Tongue (tissue), 2 donors: ENCODE measurements around the gene CERS4. TPM values are rescaled to one million over a fixed set of nuclear protein-coding genes. Genes with fewer than 3 reads are reported as not detected.
"Not testable (repeated sequence)": the region's sequence is repeated elsewhere in the genome, so short reads cannot be mapped to it uniquely, and the experiment has no call there.

Experiments
- DNase-seq: peaks from one replicate; pipeline ENCODE4 v3.0.0-alpha.2; 2015
- total RNA-seq: library from RNA; depleted of rRNA; stranded (reverse); fragments of >200 nt; gene quantifications from one replicate; pipeline ENCODE4 v1.2.3, GENCODE V29; 2014

CERS4 gene
- total RNA-seq, 1 donor from 2014 or later, result 41.0 TPM

DNA sequence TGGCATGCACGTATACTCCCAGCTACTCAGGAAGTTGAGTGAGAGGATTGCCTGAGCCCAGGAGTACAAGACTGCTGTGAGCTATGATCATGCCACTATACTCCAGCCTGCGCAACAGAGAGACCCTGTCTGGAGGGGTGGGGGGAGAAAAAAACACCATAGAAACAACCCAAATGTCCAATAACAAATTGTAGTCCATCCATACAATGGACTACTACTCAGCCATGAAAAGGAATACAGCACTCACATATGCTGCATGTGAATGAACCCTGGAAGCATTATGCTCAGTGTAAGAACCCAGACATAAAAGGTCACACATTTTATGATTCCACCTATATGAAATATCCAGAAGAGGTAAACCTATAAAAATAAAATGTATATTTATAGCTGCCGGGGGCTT, 56.7 kb downstream of the CERS4 start:
- DNase-seq, result no peak

DNA sequence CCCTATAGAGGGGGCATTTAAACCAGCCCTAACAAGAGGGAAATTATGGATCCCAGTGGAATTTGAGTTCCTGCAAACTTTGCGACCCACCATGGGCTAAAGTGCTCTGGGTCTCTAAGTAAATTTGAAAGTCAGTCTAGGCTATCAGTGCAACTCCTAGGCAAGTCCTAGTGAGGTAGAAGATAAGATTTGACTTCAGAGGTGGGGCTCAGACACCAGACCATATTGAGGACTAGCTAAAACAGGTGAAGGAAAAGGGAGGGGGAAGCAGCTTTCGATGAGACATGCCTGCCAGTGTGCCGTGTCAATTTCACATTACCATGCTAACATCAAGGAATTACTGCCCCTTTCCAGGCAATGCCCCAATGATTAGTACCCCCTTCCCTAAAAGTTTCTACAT, 60.6 kb downstream of the CERS4 start:
- no peak for DNase-seq

DNA sequence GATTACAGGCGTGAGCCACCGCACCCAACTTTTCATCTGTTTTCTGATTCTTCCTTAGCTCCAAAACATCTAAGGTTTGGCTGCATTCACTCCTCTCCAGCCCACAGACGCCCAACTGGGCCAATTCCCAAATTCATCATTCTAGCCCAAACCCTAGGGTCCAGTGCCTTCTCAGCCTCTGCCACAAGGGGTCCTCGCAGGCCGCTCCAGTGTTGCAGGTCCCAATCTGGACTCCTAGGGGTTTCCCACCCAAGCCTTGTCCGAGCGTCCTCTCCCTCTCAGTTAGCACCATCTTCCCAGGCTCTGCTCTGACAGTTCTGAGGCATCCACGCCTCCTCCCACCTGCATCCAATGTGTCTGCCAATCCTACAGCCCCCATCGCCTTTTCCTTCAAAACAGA, 67.3 kb downstream of the CERS4 start:
- not testable (repeated sequence) for DNase-seq

DNA sequence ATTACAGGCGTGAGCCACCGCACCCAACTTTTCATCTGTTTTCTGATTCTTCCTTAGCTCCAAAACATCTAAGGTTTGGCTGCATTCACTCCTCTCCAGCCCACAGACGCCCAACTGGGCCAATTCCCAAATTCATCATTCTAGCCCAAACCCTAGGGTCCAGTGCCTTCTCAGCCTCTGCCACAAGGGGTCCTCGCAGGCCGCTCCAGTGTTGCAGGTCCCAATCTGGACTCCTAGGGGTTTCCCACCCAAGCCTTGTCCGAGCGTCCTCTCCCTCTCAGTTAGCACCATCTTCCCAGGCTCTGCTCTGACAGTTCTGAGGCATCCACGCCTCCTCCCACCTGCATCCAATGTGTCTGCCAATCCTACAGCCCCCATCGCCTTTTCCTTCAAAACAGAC, 82.2 kb downstream of the CERS4 start:
- not testable (repeated sequence) for DNase-seq

DNA sequence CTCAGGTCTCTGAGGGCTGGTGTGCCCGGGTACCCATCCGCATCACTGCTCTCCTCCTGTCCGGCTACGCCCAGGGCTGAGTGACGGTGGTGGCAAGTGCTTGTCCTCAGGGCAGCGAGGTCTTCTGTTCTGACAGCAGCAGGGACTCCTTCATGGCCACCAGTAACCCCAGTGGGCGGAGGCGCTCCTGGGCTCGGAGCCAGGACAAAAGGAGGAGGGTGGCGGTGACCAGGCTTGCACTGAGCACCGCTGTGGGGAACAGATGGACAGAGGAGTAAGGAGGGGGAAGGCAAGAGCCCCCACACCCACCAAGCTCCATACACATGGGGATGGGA, 93.2 kb downstream of the CERS4 start:
- DNase-seq, result peak; percentile 45

DNA sequence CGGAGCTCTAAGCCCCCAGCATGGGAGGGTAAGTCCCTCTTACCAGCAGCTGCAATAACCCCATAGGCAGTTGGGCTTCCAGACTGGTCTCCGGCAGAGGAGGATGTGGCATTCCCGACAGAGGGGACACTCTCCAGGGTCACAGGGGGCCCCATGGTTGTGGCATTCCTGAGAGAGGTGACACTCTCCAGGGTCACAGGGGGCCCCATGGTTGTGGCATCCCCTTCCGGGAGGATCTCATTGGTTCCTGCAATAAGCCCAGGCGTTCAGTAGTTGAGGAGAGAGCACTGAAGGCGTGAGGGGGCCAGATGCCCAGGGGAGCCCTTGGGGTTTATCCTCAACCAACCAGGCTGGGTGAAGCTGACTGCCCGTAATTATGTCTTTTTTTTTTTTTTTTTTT, 93.6 kb downstream of the CERS4 start:
- no peak for DNase-seq

DNA sequence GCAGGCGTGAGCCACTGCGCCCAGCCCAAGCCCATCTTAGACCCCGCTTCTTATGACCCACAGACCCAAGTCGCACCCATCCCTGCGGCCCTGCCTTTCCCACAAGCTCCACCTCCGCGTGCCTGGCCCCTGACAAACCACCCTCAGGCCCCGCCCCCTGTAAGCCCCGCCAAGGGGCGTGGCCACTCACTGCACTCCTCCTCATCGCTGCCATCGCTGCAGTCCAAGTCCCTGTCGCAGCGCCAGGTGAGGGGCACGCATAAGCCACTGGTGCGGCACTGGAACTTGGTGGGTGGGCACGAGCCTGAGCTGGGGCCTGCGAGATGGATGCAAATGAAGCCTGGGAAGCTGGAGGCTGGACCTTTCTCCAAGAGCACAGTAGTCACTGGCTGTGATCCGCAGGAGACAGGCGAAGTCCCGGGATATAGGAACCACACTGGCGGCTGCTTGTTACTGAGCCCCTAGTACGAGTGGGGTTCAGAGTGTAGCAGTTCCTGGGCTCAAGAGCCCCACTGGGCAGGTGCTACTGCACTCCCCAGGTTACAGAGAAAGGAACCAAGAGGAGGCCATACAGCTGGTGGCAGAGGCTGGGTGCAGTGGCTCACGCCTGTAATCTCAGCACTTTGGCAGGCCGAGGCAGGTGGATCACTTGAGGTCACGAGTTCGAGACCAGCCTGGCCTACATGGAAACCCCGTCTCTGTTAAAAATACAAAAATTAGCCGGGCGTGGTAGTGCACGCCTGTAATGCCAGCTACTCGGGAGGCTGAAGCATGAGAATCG, 95.9 kb downstream of the CERS4 start:
- DNase-seq, result no peak

DNA sequence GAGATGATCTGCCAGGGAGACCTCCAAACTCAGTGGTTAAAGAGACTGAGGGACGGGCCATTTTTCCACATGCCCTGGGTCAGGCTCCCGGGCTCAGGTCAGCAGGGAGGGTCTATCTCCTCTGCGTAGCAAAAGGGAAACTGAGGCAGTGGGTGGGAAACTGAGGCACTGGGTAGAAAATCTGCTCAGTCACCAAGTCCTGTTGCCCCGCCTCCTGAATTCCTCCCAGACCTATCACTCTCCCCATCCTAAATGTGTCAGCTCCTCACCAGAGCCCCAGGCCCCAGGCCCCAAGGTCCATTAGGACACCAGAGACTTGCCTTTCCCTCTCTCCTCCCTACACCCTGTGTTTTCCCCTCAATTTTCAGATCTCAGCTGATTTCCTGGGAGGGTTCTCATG, 96.6 kb downstream of the CERS4 start:
- DNase-seq, result no peak

DNA sequence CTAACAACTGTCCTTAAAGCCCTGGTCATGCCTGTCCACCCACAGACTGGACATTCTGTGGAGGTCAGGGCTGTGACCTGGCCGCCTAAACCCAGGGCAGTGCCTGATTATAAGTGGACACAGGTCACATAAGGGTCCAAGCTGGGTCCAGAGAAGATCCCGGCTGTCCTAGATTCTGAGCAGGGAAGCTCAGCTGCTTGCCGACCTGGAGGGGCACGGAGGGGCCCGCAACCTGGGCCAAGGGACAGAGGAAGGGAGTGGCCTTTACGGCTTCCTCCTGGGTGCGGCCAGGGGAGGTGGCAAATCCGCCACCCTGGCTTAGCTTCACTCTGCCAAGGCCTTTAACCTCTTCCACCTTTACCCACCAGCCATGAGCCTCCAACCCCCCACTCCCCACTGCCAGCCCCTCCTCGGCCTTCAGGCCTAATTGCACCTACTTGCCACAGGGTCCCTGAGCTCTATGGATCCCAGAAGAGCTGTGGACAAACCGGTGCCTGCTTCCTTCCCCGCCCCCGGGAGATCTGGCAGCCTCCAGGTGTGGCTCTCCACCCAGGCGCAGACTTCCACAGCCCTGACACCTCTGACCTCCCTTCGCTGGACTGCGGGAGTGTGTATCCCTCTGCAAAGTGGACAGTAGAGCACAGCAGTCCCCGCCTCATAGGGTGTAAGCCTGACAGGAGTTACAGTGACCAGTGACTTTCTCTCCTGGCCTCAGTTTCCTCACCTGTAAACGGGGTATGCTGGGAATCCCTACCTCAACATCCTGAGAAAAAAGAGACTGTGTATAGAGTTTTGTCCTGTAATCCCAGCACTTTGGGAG, 97.3 kb downstream of the CERS4 start:
- DNase-seq, result no peak

DNA sequence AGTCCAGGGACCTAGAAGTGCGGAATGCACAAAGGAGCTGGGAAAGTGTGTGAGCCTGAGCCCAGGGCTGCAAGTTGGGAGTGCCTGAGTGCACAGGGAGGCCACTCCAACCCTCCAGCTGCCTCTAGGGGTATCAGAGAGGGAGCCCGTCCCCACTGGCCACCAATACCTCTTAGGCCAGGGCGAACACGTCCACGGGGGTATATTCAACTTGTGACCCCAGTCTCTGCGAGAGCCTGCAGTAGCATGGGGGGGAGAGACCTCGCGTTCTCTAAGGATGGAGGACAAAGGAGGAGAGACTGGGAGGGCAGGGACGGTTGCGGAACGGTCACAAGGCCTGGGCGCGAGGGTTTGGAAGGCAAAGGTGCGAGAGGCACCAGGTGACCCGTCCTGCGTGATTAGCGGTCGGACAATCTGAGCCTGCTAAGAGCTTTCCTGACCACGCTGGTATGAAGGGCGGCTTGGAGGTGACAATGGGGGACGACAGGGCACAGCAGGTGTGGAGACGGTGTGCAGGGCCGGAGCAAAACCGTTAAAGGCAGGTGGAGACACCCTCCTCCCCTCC, 98.3 kb downstream of the CERS4 start:
- DNase-seq, result no peak

DNA sequence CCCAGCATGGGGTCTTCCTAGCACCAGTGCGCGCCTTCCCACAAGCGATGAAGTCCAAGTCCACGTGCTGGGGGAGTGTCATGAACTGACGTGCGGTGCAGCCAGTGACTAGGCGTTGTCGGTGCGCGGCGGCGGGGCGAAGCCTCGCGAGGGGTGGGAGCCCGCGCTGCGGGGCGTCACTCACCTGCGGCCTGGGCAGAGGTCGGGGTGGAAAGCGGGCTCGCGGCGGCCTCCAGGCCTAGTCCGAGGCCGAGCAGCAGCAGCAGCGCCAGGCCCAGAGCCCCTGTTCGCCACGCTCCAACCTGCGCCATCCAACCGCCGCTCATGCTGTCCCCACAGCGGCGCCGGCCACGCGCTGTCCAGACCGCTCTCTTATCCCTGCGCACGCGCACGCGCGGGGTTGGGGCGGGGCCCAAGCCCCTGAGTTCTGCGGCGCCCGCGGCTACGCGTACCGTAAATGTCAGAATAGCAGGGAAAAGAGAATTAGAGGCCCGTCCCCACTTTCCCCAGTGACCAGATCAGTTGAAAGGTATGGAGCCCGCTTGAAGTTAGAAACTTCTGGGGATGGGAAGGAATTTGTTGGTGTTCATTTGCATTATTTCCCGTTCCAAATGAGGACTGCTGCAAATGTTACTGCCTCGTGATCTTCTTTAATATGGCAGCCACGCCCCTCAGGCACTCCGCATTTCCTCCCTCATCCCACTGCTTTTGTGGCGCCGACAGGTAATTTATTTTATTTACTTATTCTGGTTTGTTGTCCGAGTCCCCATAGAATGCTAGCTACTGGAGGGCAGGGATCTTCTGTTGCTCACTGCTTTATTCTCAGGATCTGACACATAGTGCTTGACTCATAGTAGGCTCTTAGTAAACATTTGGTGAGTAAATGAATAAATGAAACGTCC, 99.0 kb downstream of the CERS4 start, which contains the start of gene CD320:
TSS of gene CD320 (minus strand) at position 394 of the 902 bp plus-strand sequence. CDS start at position 326, 68 bp downstream.
- DNase-seq, result peak; percentile 96

DNA sequence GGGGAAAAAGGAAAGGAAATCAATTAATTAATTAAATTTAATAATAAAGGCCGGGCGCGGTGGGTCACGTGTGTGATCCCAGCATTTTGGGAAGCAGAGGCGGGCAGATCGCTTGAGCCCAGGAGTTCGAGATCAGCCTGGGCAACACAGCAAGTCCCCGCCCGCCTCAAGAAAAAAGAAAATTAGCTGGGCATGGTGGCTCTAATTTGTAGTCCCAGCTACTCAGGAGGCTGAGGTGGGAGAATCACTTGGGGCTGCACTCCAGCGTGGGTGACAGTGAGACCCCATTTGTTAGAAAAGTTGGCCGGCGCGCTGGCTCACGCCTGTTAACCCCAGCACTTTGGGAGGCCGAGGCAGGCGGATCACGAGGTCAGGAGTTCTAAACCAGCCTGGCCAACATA, 99.7 kb downstream of the CERS4 start:
- no peak for DNase-seq

DNA sequence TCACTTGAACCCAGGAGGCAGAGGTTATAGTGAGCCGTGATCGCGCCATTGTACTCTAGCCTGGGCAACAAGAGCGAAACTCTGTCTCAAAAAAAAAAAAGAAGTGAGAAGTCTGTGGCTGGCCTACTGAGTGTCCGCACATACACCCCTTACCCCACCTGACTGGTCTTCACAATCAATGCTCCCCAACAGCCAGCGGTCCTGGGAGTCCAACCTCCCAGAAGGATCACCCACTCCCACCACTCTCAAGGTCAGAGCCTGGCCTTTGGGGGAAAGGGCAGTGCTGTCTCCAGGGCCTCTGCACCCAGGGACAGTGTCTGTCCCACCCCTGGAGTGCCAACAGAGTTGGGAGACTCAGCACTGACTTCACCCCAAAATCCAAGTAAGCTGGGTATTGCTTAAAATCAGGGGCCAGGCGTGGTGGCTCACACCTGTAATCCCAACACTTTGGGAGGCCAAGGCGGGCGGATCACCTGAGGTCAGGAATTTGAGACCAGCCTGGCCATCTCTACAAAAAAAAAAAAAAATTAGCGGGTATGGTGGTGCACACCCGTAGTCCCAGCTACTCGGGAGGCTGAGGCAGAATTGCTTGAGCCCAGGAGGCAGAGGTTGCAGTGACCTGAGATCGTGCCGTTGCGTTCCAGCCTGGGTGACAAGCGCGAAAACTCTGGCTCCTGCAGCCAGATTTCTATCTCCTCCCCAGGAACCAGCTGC, 101.3 kb downstream of the CERS4 start:
- DNase-seq, result no peak

DNA sequence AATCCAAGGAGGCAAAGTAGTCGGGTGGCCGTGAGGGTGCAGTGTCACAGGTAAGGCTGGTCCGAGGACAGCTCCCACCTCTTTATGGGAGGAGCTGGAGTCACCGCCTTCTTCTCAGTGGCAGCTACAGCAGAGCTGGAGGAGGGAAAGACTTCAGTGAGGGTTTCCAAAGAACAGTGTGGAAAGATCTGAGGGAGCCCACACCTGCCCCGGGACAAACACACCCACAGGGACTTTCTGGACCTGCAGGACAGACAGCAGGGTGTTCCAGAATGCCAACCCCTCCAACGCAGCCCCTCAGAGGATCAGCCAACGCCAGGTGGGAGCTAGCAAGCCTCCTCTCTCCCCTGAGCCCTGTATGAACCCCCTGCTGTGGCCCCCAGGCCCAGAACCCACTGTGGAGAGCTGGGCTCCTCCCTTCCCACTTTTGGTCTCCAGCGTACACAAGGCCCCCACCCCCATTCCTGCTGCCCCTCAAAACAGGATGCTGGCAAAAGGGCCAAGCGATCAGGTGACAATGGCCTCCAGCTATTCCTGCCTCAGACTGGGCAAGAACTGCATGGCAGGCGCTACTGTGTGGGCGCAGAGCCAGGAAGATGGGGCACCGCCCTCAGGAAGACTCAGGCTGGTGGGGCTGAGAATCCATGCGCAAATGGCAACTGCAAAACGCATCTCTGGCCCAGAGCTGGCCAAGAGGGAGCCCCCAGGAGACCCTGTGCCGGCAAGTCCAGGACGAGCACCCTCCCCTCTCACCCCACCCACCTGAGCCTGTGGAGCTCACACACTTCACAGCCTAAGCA, 102.5 kb downstream of the CERS4 start:
- DNase-seq, result peak; percentile 39

Other genes with a start within 250 kb of the CERS4 start
- 60.1 TPM for gene ELAVL1, start 203.7 kb upstream of the CERS4 start, total RNA-seq
- gene CCL25, start 156.6 kb upstream of the CERS4 start, total RNA-seq, result not detected
- 13.3 TPM for gene FBN3, start 59.8 kb upstream of the CERS4 start, total RNA-seq
- gene CD320, start 99.0 kb downstream of the CERS4 start, total RNA-seq, result 16.4 TPM
- gene NDUFA7, start 112.0 kb downstream of the CERS4 start, total RNA-seq, result 8.6 TPM
- gene RPS28, start 112.1 kb downstream of the CERS4 start, total RNA-seq, result 383 TPM
- 24.2 TPM for gene KANK3, start 133.9 kb downstream of the CERS4 start, total RNA-seq
- not detected for gene ANGPTL4, start 154.8 kb downstream of the CERS4 start, total RNA-seq
- 78.2 TPM for gene RAB11B, start 181.0 kb downstream of the CERS4 start, total RNA-seq
- gene MARCHF2, start 203.9 kb downstream of the CERS4 start, total RNA-seq, result 68.6 TPM
- gene HNRNPM, start 235.6 kb downstream of the CERS4 start, total RNA-seq, result 125 TPM